H7 (cell line): Measurements from ENCODE around the gene SLC35F3. TPM values are rescaled to one million over a fixed set of nuclear protein-coding genes. Genes with fewer than 3 reads are reported as not detected.
"Not testable (repeated sequence)": the region's sequence is repeated elsewhere in the genome, so short reads cannot be mapped to it uniquely, and the experiment has no call there.

Source experiments
- DNase-seq: peaks from one replicate; pipeline ENCODE4 v3.0.0; 2012
- H3K27me3 ChIP-seq: 2 replicates; pipeline ENCODE4 v1.6.0; 2011; ENCODE audit warnings: mild to moderate bottlenecking, low read length; ENCODE audit not compliant: control insufficient read depth, insufficient read depth
- H3K36me3 ChIP-seq: replicated peaks from 2 replicates; pipeline ENCODE4 v1.5.1; 2011; ENCODE audit warnings: low read length; ENCODE audit not compliant: control insufficient read depth, insufficient read depth
- H3K4me3 ChIP-seq: 2 replicates; pipeline ENCODE4 v1.5.1; 2011; ENCODE audit warnings: low read depth, mild to moderate bottlenecking, control low read depth, low read length, moderate library complexity; ENCODE audit not compliant: insufficient read depth
- total RNA-seq: library from RNA; depleted of rRNA; stranded (reverse); fragments of >200 nt; shearing (Covaris generic); gene quantifications from 2 replicates; pipeline ENCODE4 v1.2.3, GENCODE V29; 2014

The SLC35F3 gene
- total RNA-seq, 1 experiment from 2014 or later = 7.2 TPM

- no peak for DNase-seq
- Histone ChIP-seq H3K27me3 (no peaks in the 10 kb centered on the region), H3K4me3 (no peak overlapping the region), H3K36me3 (no peaks in the 10 kb centered on the region)
Measured at GRCh38 chr1:234342774-234343173, 438.3 kb downstream of the SLC35F3 start.

- H3K27me3 ChIP-seq = no peaks in the 10 kb centered on the region
- no peak overlapping the region for H3K4me3 ChIP-seq
- H3K36me3 ChIP-seq = no peaks in the 10 kb centered on the region
- no peak for DNase-seq
Measured at GRCh38 chr1:234345237-234345636, 440.8 kb downstream of the SLC35F3 start.

DNA sequence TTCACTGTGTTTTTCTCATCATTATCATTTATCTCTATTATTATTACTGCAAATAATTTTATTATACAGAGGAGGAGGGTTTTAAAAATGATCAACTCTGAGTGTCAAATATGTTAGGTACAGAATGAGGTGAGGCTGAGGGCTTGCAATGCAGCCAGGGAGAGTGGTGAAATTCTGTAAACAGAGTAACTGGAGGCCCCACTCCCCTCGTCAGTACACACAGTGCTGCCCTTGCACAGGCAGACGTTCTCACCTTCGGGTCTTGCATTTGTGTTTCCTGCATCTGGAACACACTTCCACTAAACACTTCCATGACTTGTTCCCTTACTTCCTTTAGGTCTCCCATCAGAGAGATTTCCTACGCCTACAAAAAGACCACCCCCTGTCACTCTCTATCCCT lies 444.5 kb downstream of the SLC35F3 start:
- Histone ChIP-seq H3K36me3 (no peaks in the 10 kb centered on the region), H3K27me3 (no peaks in the 10 kb centered on the region), H3K4me3 (no peak overlapping the region)
- no peak for DNase-seq

- Histone ChIP-seq H3K4me3 (no peak overlapping the region), H3K36me3 (no peaks in the 10 kb centered on the region), H3K27me3 (no peaks in the 10 kb centered on the region)
- no peak for DNase-seq
Measured at GRCh38 chr1:234355782-234356510, 451.5 kb downstream of the SLC35F3 start.

GRCh38 chr1:234356615-234357269 lies 452.3 kb downstream of the SLC35F3 start:
- H3K36me3 ChIP-seq, DNase-seq, H3K4me3 ChIP-seq, H3K27me3 ChIP-seq: not testable (repeated sequence)

DNA sequence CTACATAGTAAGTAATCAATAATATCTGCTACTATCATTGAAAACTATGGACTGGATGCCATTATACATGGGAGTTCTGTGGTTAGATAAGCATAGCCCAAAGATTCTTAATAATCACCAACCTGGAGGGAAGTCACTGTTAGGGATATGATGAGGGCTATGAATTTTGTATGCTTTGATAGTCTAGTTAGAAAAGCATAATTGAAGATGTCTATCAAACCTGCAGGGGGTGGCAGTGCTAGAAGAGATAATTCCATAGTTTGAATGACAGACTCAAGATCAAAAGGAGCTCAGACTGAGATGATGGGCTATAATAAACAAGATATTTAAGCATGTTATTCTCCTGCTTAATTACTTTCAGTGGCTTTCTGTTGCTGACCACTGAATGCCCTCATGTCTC lies 453.4 kb downstream of the SLC35F3 start:
- no peaks in the 10 kb centered on the region for H3K27me3 ChIP-seq
- no peaks in the 10 kb centered on the region for H3K36me3 ChIP-seq
- H3K4me3 ChIP-seq = no peak overlapping the region
- no peak for DNase-seq

DNA sequence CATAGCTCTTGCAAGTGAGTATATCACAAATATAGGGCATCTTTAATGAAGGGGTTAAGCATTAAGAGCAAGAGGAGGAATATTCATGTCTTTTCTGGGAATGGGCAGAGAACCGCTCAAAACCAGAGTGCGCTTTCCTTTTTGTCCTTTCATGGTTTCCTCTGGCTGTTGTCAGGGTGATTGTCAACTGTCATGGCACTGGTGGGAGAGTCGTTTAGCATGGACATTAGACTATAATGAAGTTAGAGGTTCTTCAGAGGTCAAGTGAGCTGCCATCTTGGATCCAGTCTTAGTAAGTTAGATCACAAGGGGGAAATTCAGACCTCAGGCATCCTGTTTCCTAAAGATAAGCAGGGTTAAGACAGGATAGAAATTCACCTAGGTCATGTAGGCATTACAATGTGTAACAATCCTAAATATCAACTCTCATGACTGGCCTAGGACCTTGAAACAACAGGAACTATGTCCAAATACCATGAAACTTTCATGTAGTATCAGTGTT lies 456.7 kb downstream of the SLC35F3 start:
- Histone ChIP-seq H3K4me3 (no peak overlapping the region), H3K27me3 (no peaks in the 10 kb centered on the region), H3K36me3 (no peaks in the 10 kb centered on the region)
- DNase-seq = no peak

DNA sequence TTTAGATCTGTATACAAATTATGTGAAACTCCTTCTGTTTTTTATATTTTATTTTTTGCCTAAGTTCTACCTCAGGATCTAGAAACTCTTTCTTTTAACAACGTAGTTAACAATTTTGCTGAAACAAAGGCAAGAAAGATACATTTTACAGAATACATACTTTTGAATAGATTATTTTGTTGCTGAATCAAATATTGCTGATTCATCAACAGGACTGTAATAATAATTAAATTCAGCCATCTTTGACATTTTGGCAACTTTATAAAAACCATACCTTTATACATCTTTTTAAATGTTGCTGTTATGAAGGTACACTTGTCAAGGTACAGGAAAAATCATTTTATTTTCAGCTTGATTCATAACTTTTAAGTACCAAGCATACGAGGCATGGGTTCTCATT lies 458.1 kb downstream of the SLC35F3 start:
- H3K4me3 ChIP-seq = no peak overlapping the region
- no peak for DNase-seq
- H3K27me3 ChIP-seq = no peaks in the 10 kb centered on the region; the same call in 1 of the 2 replicates
- H3K36me3 ChIP-seq = no peaks in the 10 kb centered on the region

DNA sequence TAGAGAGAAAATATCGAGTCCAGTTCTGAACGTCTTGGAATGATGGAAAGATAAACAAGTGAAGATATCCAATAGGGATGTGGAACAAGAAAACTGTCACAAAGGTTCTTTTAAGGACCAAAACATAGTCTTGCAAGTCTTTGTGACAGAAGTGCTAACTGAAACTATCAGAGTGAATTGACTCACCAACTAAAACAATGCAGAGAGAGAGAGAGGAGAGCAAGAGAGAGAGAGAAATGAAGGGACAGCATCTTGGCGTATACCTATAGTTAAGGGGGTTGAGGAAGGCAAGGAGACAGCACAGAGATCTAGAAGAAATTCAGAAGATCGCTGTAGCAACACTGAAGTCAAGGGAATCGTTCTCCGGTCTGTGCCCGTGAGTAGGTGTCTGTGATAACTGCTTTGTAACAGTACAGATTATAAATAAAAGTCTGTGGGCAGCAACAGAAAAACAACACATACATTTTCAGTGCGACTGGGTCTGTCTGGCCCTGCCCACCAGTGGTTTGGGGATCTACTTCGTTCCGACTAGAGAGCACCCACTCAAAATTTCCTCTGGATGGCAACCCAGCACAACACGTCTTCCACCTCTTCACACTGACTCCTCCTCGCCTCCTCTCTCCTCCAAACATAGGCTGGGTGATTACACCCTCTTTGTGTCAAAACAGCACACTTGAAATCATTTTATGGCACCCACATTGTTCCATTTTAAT lies 464.0 kb downstream of the SLC35F3 start:
- no peaks in the 10 kb centered on the region; the same call in 1 of the 2 replicates for H3K27me3 ChIP-seq
- DNase-seq = no peak
- H3K36me3 ChIP-seq = no peaks in the 10 kb centered on the region
- H3K4me3 ChIP-seq = no peak overlapping the region

GRCh38 chr1:234369033-234369430 lies 464.6 kb downstream of the SLC35F3 start:
- H3K27me3 ChIP-seq = no peaks in the 10 kb centered on the region; the same call in 1 of the 2 replicates
- no peak overlapping the region for H3K4me3 ChIP-seq
- H3K36me3 ChIP-seq = no peaks in the 10 kb centered on the region
- DNase-seq = no peak

DNA sequence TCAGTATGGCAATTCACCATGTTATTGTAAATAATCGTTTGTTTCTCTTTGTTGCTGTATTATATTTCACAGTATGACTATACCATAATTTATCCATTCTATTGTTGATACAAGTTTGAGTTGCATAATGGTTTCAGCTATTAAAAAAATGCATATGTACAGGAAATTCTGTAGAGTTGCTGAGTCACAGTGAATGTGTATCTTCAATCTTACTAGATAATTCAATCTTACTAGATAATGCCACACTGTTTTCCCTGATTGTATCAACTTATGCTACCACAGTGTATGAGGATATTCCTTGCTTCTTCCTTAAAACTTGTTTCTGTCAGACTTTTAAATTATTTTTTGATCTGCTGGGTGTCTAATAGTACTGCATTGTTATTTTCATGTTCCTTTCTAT lies 465.3 kb downstream of the SLC35F3 start:
- no peak overlapping the region for H3K4me3 ChIP-seq
- 0 out of 2 replicates have a peak, but pooled peaks cover 1% of the 10 kb centered on the region for H3K36me3 ChIP-seq
- no peak for DNase-seq
- no peaks in the 10 kb centered on the region; the same call in 1 of the 2 replicates for H3K27me3 ChIP-seq

- Histone ChIP-seq H3K4me3 (no peak overlapping the region), H3K27me3 (no peaks in the 10 kb centered on the region; the same call in 1 of the 2 replicates), H3K36me3 (peaks cover 6% of the 10 kb centered on the region)
- DNase-seq = no peak
Measured at GRCh38 chr1:234371414-234371813, 466.9 kb downstream of the SLC35F3 start.

- Histone ChIP-seq H3K27me3 (no peaks in the 10 kb centered on the region; the same call in 1 of the 2 replicates), H3K36me3 (peaks cover 6% of the 10 kb centered on the region), H3K4me3 (peak overlapping the region; percentile 67)
- DNase-seq = no peak
Measured at GRCh38 chr1:234372011-234372757, 467.7 kb downstream of the SLC35F3 start.
